ENCODE results near the gene GAD1.

The GAD1 gene

GRCh38 chr2:170818036-170818751 is 1.5 kb downstream of the GAD1 start:
- peak; percentile 7 for DNase-seq

GRCh38 chr2:170818752-170819470 is 2.2 kb downstream of the GAD1 start:
- no peak for DNase-seq

- no peak for DNase-seq
Measured at GRCh38 chr2:170819680-170820664, 3.3 kb downstream of the GAD1 start.

- no peak for DNase-seq
Measured at GRCh38 chr2:170820757-170821530, 4.3 kb downstream of the GAD1 start.

- DNase-seq: no peak
Measured at GRCh38 chr2:170821531-170822289, 5.0 kb downstream of the GAD1 start.

- DNase-seq: no peak
Measured at GRCh38 chr2:170822290-170823087, 5.8 kb downstream of the GAD1 start.

GRCh38 chr2:170823088-170823897 is 6.6 kb downstream of the GAD1 start:
- no peak for DNase-seq

GRCh38 chr2:170823898-170824215 is 7.2 kb downstream of the GAD1 start:
- no peak for DNase-seq

GRCh38 chr2:170824526-170825015 is 7.9 kb downstream of the GAD1 start:
- DNase-seq: no peak

- DNase-seq: no peak
Measured at GRCh38 chr2:170827841-170828532, 11.3 kb downstream of the GAD1 start.

GRCh38 chr2:170828533-170828916 is 11.8 kb downstream of the GAD1 start:
- no peak for DNase-seq

- DNase-seq: no peak
Measured at GRCh38 chr2:170829036-170829435, 12.3 kb downstream of the GAD1 start.

GRCh38 chr2:170830166-170830565 is 13.5 kb downstream of the GAD1 start:
- DNase-seq: no peak

- no peak for DNase-seq
Measured at GRCh38 chr2:170831115-170831514, 14.4 kb downstream of the GAD1 start.

- no peak for DNase-seq
Measured at GRCh38 chr2:170836027-170836426, 19.3 kb downstream of the GAD1 start.

GRCh38 chr2:170840717-170841210 is 24.1 kb downstream of the GAD1 start:
- DNase-seq: no peak

GRCh38 chr2:170842785-170843184 is 26.1 kb downstream of the GAD1 start:
- DNase-seq: no peak

- DNase-seq: no peak
Measured at GRCh38 chr2:170843656-170844055, 27.0 kb downstream of the GAD1 start.

- DNase-seq: no peak
Measured at GRCh38 chr2:170845343-170845742, 28.7 kb downstream of the GAD1 start.

All from NCI-H1105 (cell line).